Measurements from ENCODE around the gene FAM90A1. TPM values are rescaled to one million over a fixed set of nuclear protein-coding genes. Genes with fewer than 3 reads are reported as not detected.
"Not testable (repeated sequence)": the region's sequence is repeated elsewhere in the genome, so short reads cannot be mapped to it uniquely, and the experiment has no call there.

The FAM90A1 gene
- total RNA-seq, 4 donors from 2014 or later = not detected

DNA sequence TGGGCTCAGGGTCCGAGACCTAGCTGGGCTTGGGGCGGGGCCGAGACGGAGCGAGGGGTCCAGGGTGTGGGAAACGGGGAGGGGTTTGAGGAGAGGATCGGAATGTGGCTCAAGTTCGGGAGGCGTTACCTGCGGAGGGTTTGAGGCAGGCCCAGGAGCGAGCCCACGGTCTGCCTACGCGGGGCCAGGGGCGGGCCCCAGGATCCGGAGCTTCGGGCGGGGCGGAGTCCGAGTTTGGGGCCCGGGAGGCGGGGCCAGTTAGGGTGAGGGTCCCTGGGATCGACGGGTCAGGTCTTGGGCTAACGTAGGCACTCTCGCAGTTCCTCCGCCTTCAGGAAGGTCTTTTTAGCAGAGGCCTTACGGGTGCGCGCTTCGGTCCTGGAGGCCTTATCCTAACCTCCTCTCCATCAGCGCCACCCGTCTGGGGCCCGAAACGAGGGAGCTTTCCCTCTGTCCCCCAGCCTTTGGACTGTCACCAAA lies 16.3 kb upstream of the FAM90A1 start:
- DNase-seq; H3K4me1 ChIP-seq; H3K27me3 ChIP-seq; H3K9me3 ChIP-seq; intact Hi-C loops (cut with DNase I; ENCODE audit: low total_unique reads); H3K36me3 ChIP-seq: not testable (repeated sequence)
- 1% methylated on average over 30 of the region's 35 CpGs; no CpG with 5 or more reads in 1 of the 2 donors for WGBS, 2 donors (ENCODE audit: low coverage in 1 of 2)
- Histone ChIP-seq H3K27ac (peak overlapping the region; percentile 85 to 94 (median 90)), H3K4me3 (peak overlapping the region; percentile 48 to 95 (median 86))
- in situ Hi-C loops (cut with MboI; ENCODE audit: low pct_ligation_motif_present in 1 of 4, low pct_unique_long_range_greater_than_20kb in 1 of 4, low sequenced_read_pairs in 3 of 4) = loop anchor here in 2 of 4 donors (25.0 kb wide), 1 partner anchor 131 kb away; the partner anchor contains the start of gene CLEC4A (in 2 of the 2)

DNA sequence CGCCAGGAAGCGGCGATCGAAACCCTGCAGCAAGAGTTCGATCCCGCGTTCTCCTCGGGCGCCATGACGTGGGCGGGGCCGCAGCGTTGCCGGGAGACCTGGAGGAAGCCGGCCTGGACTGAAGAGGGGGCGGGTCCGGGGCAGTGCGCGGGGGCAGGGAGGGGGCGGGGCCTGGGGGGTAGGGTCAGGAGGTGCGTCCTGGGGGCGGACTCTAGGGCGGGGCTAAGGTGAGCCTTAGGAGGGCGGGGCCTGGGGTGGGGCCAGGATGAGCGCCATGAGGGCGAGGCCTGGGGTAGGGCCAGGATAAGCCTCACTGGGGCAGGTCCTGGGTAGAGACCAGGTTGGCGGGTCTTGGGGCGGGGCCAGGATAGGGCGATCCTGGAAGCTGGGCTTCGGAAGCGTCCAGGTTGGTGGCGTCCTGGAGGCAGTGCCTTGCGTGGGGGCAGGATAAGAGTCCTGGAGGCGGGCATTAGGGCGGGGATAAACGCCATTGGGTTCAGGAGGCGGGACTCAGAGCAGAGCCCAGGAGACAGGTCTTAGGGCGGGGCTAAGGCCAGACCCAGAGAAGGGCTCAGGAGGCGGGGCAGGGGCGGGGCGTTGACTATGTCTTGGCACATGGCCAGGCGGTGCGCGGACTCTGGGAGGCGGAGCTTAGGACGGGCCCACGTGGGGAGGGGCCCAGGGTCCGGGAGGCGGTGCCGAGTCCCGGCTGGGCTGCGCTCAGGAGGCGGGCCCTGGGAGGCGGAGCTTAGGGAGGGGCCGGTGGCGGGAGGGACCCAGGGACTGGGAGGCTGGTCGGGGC lies 15.7 kb upstream of the FAM90A1 start:
- in situ Hi-C loops (cut with MboI; ENCODE audit: low pct_ligation_motif_present in 1 of 4, low pct_unique_long_range_greater_than_20kb in 1 of 4, low sequenced_read_pairs in 3 of 4) = loop anchor here in 2 of 4 donors (25.0 kb wide), 1 partner anchor 131 kb away; the partner anchor contains the start of gene CLEC4A (in 2 of the 2)
- Histone ChIP-seq H3K4me3 (peak overlapping the region; percentile 68 to 95 (median 86)), H3K27ac (peak overlapping the region; percentile 85 to 94 (median 90))
- 0% methylated on average over 33 of the region's 57 CpGs; no CpG with 5 or more reads in 1 of the 2 donors for WGBS, 2 donors (ENCODE audit: low coverage in 1 of 2)
- peak; percentile 99 for DNase-seq
- H3K27me3 ChIP-seq; H3K36me3 ChIP-seq; H3K4me1 ChIP-seq; H3K9me3 ChIP-seq; intact Hi-C loops (cut with DNase I; ENCODE audit: low total_unique reads): not testable (repeated sequence)
- peak; percentile 51 for TF ChIP-seq POLR2A (IDR thresholded peaks at IDR 0.05)
- peak in 1 of 3 donors; percentile 12 for TF ChIP-seq POLR2AphosphoS5 (IDR thresholded peaks at IDR 0.05)

DNA sequence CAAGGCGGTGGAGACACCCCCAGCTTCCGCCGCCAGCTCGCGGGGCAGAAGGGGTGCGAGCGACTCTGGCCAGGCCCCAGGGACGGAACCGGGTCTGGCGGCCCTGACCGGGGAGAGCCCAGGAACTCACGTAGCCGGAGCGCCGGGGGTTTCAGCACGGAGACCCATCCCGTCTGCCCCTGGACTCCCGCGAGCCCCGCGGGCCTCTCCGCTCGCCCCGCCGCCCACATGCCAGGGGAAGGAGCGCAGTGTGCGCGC lies 15.1 kb upstream of the FAM90A1 start:
- H3K9me3 ChIP-seq; DNase-seq; intact Hi-C loops (cut with DNase I; ENCODE audit: low total_unique reads); H3K27me3 ChIP-seq; H3K4me1 ChIP-seq; H3K36me3 ChIP-seq: not testable (repeated sequence)
- WGBS, 2 donors (ENCODE audit: low coverage in 1 of 2) = 0% methylated on average over 4 of the region's 28 CpGs; no CpG with 5 or more reads in 1 of the 2 donors
- peak overlapping the region; percentile 68 to 93 (median 75) for H3K4me3 ChIP-seq
- in situ Hi-C loops (cut with MboI; ENCODE audit: low pct_ligation_motif_present in 1 of 4, low pct_unique_long_range_greater_than_20kb in 1 of 4, low sequenced_read_pairs in 3 of 4) = loop anchor here in 2 of 4 donors (25.0 kb wide), 1 partner anchor 130 kb away; the partner anchor contains the start of gene CLEC4A (in 2 of the 2)
- H3K27ac ChIP-seq = peak overlapping the region; percentile 85 to 94 (median 90)

DNA sequence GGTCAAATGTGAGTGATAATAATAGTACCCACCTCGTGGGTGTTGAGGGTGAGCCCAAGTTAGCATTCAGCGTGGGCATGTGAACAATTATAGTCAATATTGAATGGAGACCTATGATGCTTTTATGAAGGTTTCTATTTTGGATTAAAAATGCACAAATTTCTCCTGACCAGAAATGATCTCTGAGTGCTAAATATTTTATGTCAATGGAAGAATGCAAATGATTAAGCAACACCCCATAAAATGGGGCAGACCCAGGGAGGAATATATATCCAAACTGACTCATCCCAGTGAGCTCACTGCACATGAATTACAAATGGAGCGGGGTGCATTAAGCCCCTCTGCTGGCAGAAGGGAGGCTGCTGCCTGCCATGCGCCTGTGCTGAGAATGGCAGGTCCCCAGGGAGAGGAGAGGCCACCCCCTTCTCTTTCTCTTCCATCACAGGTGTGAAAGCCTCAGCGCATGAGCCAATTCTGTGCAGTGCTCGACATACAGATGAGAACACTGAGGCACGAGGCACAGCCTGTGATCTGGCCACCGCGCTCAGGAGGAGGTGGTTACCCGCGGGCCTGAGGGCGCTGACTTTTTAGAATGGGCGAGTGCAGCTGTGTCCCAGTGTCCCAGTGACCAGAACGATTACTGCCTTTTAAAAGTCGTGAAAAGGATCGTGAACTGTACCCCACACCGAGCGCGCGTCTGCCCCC lies 14.7 kb upstream of the FAM90A1 start:
- in situ Hi-C loops (cut with MboI; ENCODE audit: low pct_ligation_motif_present in 1 of 4, low pct_unique_long_range_greater_than_20kb in 1 of 4, low sequenced_read_pairs in 3 of 4) = loop anchor here in 2 of 4 donors (25.0 kb wide), 1 partner anchor 130 kb away; the partner anchor contains the start of gene CLEC4A (in 2 of the 2)

DNA sequence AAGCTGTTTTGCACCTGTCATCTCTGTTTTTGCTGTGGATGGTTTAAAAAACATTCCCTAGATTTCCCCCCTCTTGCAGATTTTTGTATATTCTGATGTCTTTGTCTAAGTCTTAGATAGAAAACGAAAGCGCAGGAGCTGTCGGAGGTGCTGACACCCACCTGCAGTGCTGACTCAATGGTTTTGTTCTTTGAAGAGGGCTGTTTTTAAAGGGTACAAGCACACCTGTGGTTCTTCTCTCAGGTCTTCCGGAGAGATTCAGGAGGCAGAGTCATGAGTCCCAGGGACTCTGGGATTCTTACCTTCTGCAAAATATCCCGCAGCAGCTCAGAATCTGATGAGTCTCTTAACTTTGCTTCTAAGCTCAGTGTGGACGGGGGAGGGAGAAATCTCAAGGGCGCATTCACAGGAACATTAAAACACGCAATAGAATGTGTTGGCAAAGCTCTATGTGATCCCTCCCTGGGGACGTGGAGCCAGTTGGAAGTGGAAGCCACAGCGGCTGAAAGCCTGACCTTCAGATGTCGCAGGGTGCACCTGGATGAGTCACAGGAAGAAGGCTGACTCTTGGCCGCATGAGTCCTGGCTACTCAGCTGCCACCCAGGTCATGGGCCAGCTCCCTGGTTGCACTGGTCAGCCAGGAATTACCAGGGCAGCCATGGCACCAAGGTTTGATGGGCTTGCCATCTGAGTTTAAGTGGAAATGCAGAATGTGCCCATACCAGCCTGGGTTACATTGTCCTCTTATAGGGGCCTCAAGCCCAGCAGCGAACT lies 13.1 kb upstream of the FAM90A1 start:
- H3K4me1 ChIP-seq; H3K9me3 ChIP-seq; H3K27me3 ChIP-seq; H3K4me3 ChIP-seq; H3K36me3 ChIP-seq; H3K27ac ChIP-seq; DNase-seq; intact Hi-C loops (cut with DNase I; ENCODE audit: low total_unique reads): not testable (repeated sequence)
- in situ Hi-C loops (cut with MboI; ENCODE audit: low pct_ligation_motif_present in 1 of 4, low pct_unique_long_range_greater_than_20kb in 1 of 4, low sequenced_read_pairs in 3 of 4) = loop anchor here in 2 of 4 donors (25.0 kb wide), 1 partner anchor 128 kb away; the partner anchor contains the start of gene CLEC4A (in 2 of the 2)
- 83 to 95% methylated on average over 3 to 13 of the region's 13 CpGs for WGBS, 2 donors (ENCODE audit: low coverage in 1 of 2)

More for the DNA sequence above, 14.7 kb upstream of the FAM90A1 start:
- intact Hi-C loops (cut with DNase I; ENCODE audit: low total_unique reads); H3K4me1 ChIP-seq; H3K27me3 ChIP-seq; H3K9me3 ChIP-seq; H3K36me3 ChIP-seq: not testable (repeated sequence)
- peak overlapping the region; percentile 68 to 93 (median 75) for H3K4me3 ChIP-seq
- 21 to 80% methylated on average over 1 to 12 of the region's 20 CpGs for WGBS, 2 donors (ENCODE audit: low coverage in 1 of 2)
- peak overlapping the region; percentile 85 to 94 (median 90) for H3K27ac ChIP-seq
- peak; percentile 31 for DNase-seq

DNA sequence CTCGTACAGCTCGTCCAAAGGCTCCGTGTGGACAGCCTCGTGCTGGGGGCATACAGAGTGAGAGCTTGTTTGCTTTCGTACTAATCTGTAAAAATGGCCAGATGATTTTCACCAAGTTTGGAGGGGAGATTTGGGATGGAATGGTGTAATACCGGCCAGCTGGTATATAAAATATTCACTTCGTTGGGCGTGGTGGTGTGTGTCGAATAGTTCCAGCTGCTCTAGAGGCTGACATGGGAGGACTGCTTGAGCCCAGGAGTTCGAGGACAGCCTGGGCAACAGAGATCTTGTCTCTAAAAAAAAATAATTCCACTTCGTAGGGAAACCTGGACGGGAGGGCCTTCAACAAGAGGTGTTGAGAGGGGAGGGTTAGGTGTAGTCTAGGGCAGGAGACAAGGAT lies 9.6 kb upstream of the FAM90A1 start:
- H3K27ac ChIP-seq; DNase-seq; H3K4me3 ChIP-seq; H3K9me3 ChIP-seq; H3K4me1 ChIP-seq; H3K36me3 ChIP-seq; intact Hi-C loops (cut with DNase I; ENCODE audit: low total_unique reads); H3K27me3 ChIP-seq: not testable (repeated sequence)
- 66 to 81% methylated on average over 8 to 12 of the region's 12 CpGs for WGBS, 2 donors (ENCODE audit: low coverage in 1 of 2)
- in situ Hi-C loops (cut with MboI; ENCODE audit: low pct_ligation_motif_present in 1 of 4, low pct_unique_long_range_greater_than_20kb in 1 of 4, low sequenced_read_pairs in 3 of 4) = loop anchor here in 2 of 4 donors (25.0 kb wide), 1 partner anchor 125 kb away; the partner anchor contains the start of gene CLEC4A (in 2 of the 2)

DNA sequence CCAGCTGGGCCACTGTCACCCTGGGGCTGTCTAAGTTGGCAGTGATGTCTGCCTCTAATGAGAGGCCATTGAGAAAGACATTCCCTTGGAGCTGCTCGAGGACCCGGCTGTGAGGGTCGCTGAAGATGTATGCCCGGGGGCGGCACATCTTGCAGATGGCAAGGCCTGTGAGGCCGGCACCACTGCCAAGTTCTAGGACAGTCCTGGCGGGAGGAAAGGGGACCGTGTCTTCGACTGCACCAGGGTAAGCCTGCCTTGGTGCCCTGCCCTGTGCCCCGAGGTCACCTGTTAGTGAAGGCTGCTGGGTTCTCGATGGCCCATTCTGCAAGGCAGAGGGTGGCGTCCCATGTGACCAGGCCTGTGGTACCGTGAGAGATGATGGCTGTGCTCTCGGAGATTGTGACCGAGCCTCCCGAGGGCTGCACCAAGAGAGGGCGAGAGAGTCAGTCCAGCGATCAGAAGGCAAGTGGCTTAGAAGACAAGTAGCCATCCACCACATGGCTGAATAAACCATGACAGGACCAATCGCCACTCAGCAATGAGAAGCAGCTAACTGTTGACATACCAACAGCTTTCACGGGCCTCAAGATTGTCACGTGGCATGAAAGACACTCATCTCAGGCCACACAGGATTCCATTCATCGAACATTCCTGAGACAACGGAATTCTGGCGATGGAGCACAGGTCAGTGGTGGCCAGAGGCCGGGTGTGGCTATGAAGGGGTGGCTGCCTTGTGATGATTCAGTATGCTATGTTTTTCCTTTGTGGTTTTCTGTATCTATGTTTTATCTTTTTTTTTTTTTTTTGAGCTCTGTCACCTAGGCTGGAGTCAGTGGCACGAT lies 8.1 kb upstream of the FAM90A1 start:
- intact Hi-C loops (cut with DNase I; ENCODE audit: low total_unique reads); H3K27ac ChIP-seq; H3K4me1 ChIP-seq; H3K9me3 ChIP-seq; H3K27me3 ChIP-seq; DNase-seq; H3K36me3 ChIP-seq; H3K4me3 ChIP-seq: not testable (repeated sequence)
- 92 to 94% methylated on average over 5 to 26 of the region's 26 CpGs for WGBS, 2 donors (ENCODE audit: low coverage in 1 of 2)
- in situ Hi-C loops (cut with MboI; ENCODE audit: low pct_ligation_motif_present in 1 of 4, low pct_unique_long_range_greater_than_20kb in 1 of 4, low sequenced_read_pairs in 3 of 4) = loop anchor here in 2 of 4 donors (25.0 kb wide), 1 partner anchor 123 kb away; the partner anchor contains the start of gene CLEC4A (in 2 of the 2)

DNA sequence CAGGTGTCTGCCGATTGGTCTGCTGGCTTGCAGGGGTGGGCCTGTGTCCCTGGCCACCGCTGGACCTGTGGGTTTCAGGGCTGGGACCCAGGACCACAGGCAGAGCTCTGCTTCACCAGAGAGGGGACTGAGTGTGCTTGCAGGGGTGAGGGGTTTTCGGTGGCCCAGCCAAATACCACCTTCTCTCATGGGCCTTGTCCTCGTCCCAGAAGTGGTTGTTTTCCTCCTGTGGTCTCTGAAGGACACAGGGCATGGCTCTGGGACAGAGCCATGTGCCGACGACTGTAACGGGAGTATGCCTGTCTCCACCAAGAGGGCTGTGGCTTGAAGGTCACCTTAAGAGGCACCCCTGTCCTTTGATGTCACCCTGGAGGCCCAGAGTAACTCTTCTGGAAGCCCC lies 7.3 kb upstream of the FAM90A1 start:
- H3K4me1 ChIP-seq; intact Hi-C loops (cut with DNase I; ENCODE audit: low total_unique reads); H3K4me3 ChIP-seq; DNase-seq; H3K9me3 ChIP-seq; H3K27ac ChIP-seq; H3K27me3 ChIP-seq; H3K36me3 ChIP-seq: not testable (repeated sequence)
- in situ Hi-C loops (cut with MboI; ENCODE audit: low pct_ligation_motif_present in 1 of 4, low pct_unique_long_range_greater_than_20kb in 1 of 4, low sequenced_read_pairs in 3 of 4) = loop anchor here in 2 of 4 donors (25.0 kb wide), 1 partner anchor 122 kb away; the partner anchor contains the start of gene CLEC4A (in 2 of the 2)
- 74 to 82% methylated on average over 5 to 7 of the region's 7 CpGs for WGBS, 2 donors (ENCODE audit: low coverage in 1 of 2)

Measured in transverse colon (tissue), 4 donors.